ENCODE measurements around the gene SLC46A3.

- TF ChIP-seq CTCF (conservative IDR thresholded peaks at IDR 0.05 in 1 of 2, IDR thresholded peaks at IDR 0.05 in 1 of 2; ENCODE audit: low read depth in 1 of 2, low read length in 2 of 2), result no peak
- no peak for TF ChIP-seq EZH2 (IDR thresholded peaks at IDR 0.05; ENCODE audit: low read length, missing control alignments)
Observed at GRCh38 chr13:28755546-28755870, 36.7 kb upstream of the SLC46A3 start.

All from fibroblast of lung (primary cell).